Measurements from ENCODE around the gene ARHGEF38. TPM values are rescaled to one million over a fixed set of nuclear protein-coding genes. Genes with fewer than 3 reads are reported as not detected.

Gene ARHGEF38
- total RNA-seq, result under 1 TPM; 0.11 to 0.88 (median 0.54) TPM

- intact Hi-C loops (cut with DNase I; ENCODE audit: low total_unique reads), result no loop called here
- 21 to 27% methylated on average over 11 of the region's 11 CpGs for WGBS, 2 donors
- DNase-seq (ENCODE audit: low spot score in 2 of 2), result peak in 1 of 2 donors; percentile 16
- no peak for TF ChIP-seq CTCF (IDR thresholded peaks at IDR 0.05)
- TF ChIP-seq POLR2A (IDR thresholded peaks at IDR 0.05), result no peak
- H3K4me3 ChIP-seq (ENCODE audit: low read depth, poor library complexity, severe bottlenecking), result no peak within 1 kb of the TSS
These were observed at the start of gene ARHGEF38 for GRCh38 chr4:105551965-105552746. TSS of gene ARHGEF38 (plus strand) at chr4:105552620. CDS start at chr4:105552766, 146 bp downstream.

- TF ChIP-seq POLR2A (IDR thresholded peaks at IDR 0.05), result no peak
- no peak for TF ChIP-seq CTCF (IDR thresholded peaks at IDR 0.05)
- H3K4me3 ChIP-seq (ENCODE audit: low read depth, poor library complexity, severe bottlenecking), result no peak overlapping the region
- WGBS, 2 donors, result 59 to 71% methylated on average over 2 of the region's 2 CpGs
- DNase-seq (ENCODE audit: low spot score in 2 of 2), result no peak
- intact Hi-C loops (cut with DNase I; ENCODE audit: low total_unique reads), result no loop called here
These were observed 48.9 kb upstream of the ARHGEF38 start for GRCh38 chr4:105503484-105503883.

- H3K4me3 ChIP-seq (ENCODE audit: low read depth, poor library complexity, severe bottlenecking), result no peak overlapping the region
- WGBS, 2 donors, result 47 to 49% methylated on average over 2 of the region's 2 CpGs
- no peak for DNase-seq (ENCODE audit: low spot score in 2 of 2)
- intact Hi-C loops (cut with DNase I; ENCODE audit: low total_unique reads), result no loop called here
- TF ChIP-seq POLR2A (IDR thresholded peaks at IDR 0.05), result no peak
- no peak for TF ChIP-seq CTCF (IDR thresholded peaks at IDR 0.05)
These were observed 47.7 kb upstream of the ARHGEF38 start for GRCh38 chr4:105504744-105505143.

GRCh38 chr4:105509291-105509690, 43.1 kb upstream of the ARHGEF38 start:
- 47 to 57% methylated on average over 1 of the region's 1 CpG for WGBS, 2 donors

GRCh38 chr4:105509714-105510113, 42.7 kb upstream of the ARHGEF38 start:
- no peak for DNase-seq (ENCODE audit: low spot score in 2 of 2)
- intact Hi-C loops (cut with DNase I; ENCODE audit: low total_unique reads), result no loop called here
- WGBS, 2 donors, result 37 to 40% methylated on average over 1 of the region's 1 CpG
- no peak for TF ChIP-seq POLR2A (IDR thresholded peaks at IDR 0.05)
- TF ChIP-seq CTCF (IDR thresholded peaks at IDR 0.05), result no peak
- H3K4me3 ChIP-seq (ENCODE audit: low read depth, poor library complexity, severe bottlenecking), result no peak overlapping the region

More at GRCh38 chr4:105509291-105509690, 43.1 kb upstream of the ARHGEF38 start:
- H3K4me3 ChIP-seq (ENCODE audit: low read depth, poor library complexity, severe bottlenecking), result no peak overlapping the region
- no peak for TF ChIP-seq POLR2A (IDR thresholded peaks at IDR 0.05)
- TF ChIP-seq CTCF (IDR thresholded peaks at IDR 0.05), result no peak
- intact Hi-C loops (cut with DNase I; ENCODE audit: low total_unique reads), result no loop called here
- DNase-seq (ENCODE audit: low spot score in 2 of 2), result no peak

All from lower leg skin (tissue), 4 donors.